Skeletal muscle tissue (tissue), 4 donors: Measurements from ENCODE around the gene RHOBTB3. TPM values are rescaled to one million over a fixed set of nuclear protein-coding genes. Genes with fewer than 3 reads are reported as not detected.

Experiments
- H3K27ac ChIP-seq: one replicate; pipeline ENCODE4 v1.7.0; 2013; ENCODE audit warnings: mild to moderate bottlenecking, low read depth, low read length, inconsistent platforms
- H3K27me3 ChIP-seq, 3 donors: one replicate each; pipeline ENCODE4 v1.7.0; 2013; ENCODE audit warnings: low read length in 3 of 3; ENCODE audit not compliant: control insufficient read depth in 3 of 3, insufficient read depth in 3 of 3
- H3K36me3 ChIP-seq, 3 donors: one replicate each; pipeline ENCODE4 v1.7.0; 2013; ENCODE audit warnings: low read length in 3 of 3; ENCODE audit not compliant: control insufficient read depth in 3 of 3, insufficient read depth in 3 of 3
- H3K4me1 ChIP-seq, 3 donors: one replicate each; pipeline ENCODE4 v1.7.0; 2013; ENCODE audit warnings: low read length in 3 of 3, mild to moderate bottlenecking in 3 of 3; ENCODE audit not compliant: control insufficient read depth in 3 of 3, insufficient read depth in 3 of 3
- H3K4me3 ChIP-seq, 3 donors: one replicate each; pipeline ENCODE4 v1.7.0; 2013; ENCODE audit warnings: low read length in 3 of 3
- H3K9ac ChIP-seq, 3 donors: one replicate each; pipeline ENCODE4 v1.7.0; 2013; ENCODE audit warnings: low read length in 3 of 3, mild to moderate bottlenecking in 3 of 3, moderate library complexity in 2 of 3, low read depth in 1 of 3
- H3K9me3 ChIP-seq, 3 donors: one replicate each; pipeline ENCODE4 v1.7.0; 2013; ENCODE audit warnings: low read length in 3 of 3; ENCODE audit not compliant: control insufficient read depth in 3 of 3
- total RNA-seq: library from RNA; depleted of rRNA; stranded (reverse); fragments of >200 nt; gene quantifications from one replicate; pipeline ENCODE4 v1.2.3, GENCODE V29; 2014
- donor health status: Osteomylitis.

Gene RHOBTB3
- total RNA-seq, 1 donor from 2014 or later, result 640 TPM

DNA sequence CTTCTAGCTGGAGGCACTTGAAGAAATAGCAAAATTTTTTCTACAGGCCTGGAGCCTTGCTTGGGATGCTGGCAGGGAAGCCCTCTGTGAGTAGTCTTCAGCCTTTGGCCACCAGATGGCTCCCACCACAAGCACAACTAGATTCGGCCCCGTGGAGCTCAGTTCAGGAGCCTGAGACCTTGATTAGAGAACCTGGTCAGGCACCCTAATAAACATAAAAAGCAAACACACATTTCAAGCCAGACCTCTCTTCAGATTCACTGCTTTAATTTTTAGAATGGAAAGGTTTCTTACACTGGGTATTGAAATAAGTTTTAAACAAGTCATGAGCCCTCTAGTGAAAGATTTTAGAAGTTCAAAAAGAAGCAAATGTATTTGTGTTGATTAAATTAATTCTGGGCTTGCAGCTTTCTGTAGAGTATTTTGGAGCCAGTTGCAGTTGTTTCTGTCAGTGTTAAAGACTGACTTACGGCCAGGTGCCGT lies 50.0 kb downstream of the RHOBTB3 start:
- Histone ChIP-seq H3K9me3 (no peaks in the 10 kb centered on the region), H3K27me3 (no peaks in the 10 kb centered on the region), H3K4me1 (peaks cover 12 to 43% (median 23%) of the 10 kb centered on the region in 3 donors), H3K36me3 (peaks cover 0 to 10% (median 7%) of the 10 kb centered on the region in 3 donors), H3K9ac (peak overlapping the region in 2 of 3 donors; percentile 1 to 27), H3K27ac (peak overlapping the region; percentile 38), H3K4me3 (no peak overlapping the region)

- Histone ChIP-seq H3K36me3 (peaks cover 0 to 10% (median 7%) of the 10 kb centered on the region in 3 donors), H3K9ac (no peak overlapping the region), H3K9me3 (no peaks in the 10 kb centered on the region), H3K4me1 (peaks cover 12 to 40% (median 23%) of the 10 kb centered on the region in 3 donors), H3K4me3 (no peak overlapping the region), H3K27ac (no peak overlapping the region), H3K27me3 (no peaks in the 10 kb centered on the region)
Measured at GRCh38 chr5:95782181-95782580, 51.0 kb downstream of the RHOBTB3 start.

DNA sequence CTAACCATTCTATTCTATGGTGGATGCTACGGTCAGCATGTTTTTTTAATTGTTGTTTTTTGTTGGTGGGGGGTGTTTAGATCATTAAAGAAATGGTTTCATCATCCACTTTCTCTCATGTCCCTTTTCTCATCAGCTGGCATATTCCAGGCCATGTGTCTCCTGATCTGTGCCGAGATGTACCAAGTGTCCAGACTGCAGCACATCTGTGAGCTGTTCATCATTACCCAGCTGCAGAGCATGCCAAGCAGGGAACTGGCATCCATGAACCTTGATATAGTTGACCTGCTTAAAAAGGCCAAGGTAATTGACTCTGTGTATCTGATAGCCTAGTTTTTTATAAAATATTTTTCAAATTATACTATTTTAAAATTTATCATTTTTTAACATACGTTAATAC lies 52.5 kb downstream of the RHOBTB3 start:
- H3K27me3 ChIP-seq, result no peaks in the 10 kb centered on the region
- no peaks in the 10 kb centered on the region for H3K9me3 ChIP-seq
- H3K4me3 ChIP-seq, result no peak overlapping the region
- no peak overlapping the region for H3K9ac ChIP-seq
- peaks cover 8 to 18% (median 10%) of the 10 kb centered on the region in 3 donors for H3K36me3 ChIP-seq
- no peak overlapping the region for H3K27ac ChIP-seq
- H3K4me1 ChIP-seq, result peaks cover 12 to 32% (median 23%) of the 10 kb centered on the region in 3 donors

- peaks cover 7 to 23% (median 23%) of the 10 kb centered on the region in 3 donors for H3K4me1 ChIP-seq
- peaks cover 8 to 21% (median 10%) of the 10 kb centered on the region in 3 donors for H3K36me3 ChIP-seq
Measured at GRCh38 chr5:95784514-95785302, 53.6 kb downstream of the RHOBTB3 start.

DNA sequence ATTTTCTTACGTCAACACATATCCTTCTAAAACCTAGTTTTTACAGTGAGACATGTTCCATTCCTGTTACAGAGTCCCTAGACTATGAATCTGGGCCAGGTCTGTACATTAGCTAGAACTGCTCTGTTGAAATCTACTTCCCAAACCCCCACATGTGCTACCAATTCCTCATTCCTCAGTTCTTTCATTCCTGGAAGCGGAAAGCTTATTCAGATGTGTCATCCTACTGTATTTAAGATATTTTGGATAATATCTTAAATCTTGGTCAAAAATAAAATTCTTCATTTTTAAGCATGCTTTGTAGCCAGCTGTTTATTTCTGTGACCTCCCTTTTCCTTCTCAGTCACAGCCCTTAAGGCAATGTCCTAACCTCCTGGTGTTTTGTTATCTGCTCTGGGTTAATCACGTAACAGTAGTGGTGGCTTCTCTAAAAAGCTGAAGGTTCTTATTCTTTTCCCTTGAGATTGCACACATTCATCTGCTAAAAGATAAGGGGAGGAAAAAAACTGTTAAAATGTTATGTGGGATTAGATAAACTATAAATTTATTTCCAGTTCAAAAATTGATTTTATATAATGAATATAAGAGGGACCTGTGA lies 55.8 kb downstream of the RHOBTB3 start:
- Histone ChIP-seq H3K36me3 (peaks cover 7 to 26% (median 20%) of the 10 kb centered on the region in 3 donors), H3K27ac (no peak overlapping the region), H3K9ac (no peak overlapping the region), H3K27me3 (no peaks in the 10 kb centered on the region), H3K9me3 (no peaks in the 10 kb centered on the region), H3K4me3 (no peak overlapping the region), H3K4me1 (peaks cover 4 to 11% (median 6%) of the 10 kb centered on the region in 3 donors)

More at GRCh38 chr5:95784514-95785302, 53.6 kb downstream of the RHOBTB3 start:
- Histone ChIP-seq H3K9me3 (no peaks in the 10 kb centered on the region), H3K27ac (no peak overlapping the region), H3K27me3 (no peaks in the 10 kb centered on the region), H3K4me3 (no peak overlapping the region), H3K9ac (no peak overlapping the region)

GRCh38 chr5:95788493-95788892 lies 57.4 kb downstream of the RHOBTB3 start:
- Histone ChIP-seq H3K36me3 (peaks cover 7 to 32% (median 20%) of the 10 kb centered on the region in 3 donors), H3K9ac (no peak overlapping the region), H3K27me3 (no peaks in the 10 kb centered on the region), H3K4me3 (no peak overlapping the region), H3K9me3 (no peaks in the 10 kb centered on the region), H3K27ac (no peak overlapping the region), H3K4me1 (peaks cover 4 to 11% (median 6%) of the 10 kb centered on the region in 3 donors)

DNA sequence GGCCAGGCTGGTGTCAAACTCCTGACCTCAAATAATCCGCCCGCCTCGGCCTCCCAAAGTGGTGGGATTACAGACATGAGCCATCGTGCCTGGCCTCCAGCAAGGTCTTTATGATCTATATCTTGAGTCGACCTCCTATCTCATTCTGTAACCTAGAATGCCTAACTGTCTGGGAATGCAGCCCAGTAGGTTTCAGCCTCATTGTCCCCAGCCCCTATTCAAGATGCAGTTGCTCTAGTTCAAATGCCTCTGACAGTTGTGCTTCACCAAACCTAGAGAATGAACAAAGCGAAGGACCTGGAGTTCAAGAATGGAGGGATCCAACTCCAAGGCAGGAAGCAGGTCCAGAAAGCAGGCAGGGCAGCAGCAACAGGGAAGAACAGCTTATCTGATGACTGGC lies 60.6 kb downstream of the RHOBTB3 start:
- Histone ChIP-seq H3K4me1 (no peaks in the 10 kb centered on the region), H3K27me3 (no peaks in the 10 kb centered on the region), H3K4me3 (no peak overlapping the region), H3K27ac (no peak overlapping the region), H3K9me3 (no peaks in the 10 kb centered on the region), H3K9ac (no peak overlapping the region), H3K36me3 (peaks cover 12 to 34% (median 25%) of the 10 kb centered on the region in 3 donors)

DNA sequence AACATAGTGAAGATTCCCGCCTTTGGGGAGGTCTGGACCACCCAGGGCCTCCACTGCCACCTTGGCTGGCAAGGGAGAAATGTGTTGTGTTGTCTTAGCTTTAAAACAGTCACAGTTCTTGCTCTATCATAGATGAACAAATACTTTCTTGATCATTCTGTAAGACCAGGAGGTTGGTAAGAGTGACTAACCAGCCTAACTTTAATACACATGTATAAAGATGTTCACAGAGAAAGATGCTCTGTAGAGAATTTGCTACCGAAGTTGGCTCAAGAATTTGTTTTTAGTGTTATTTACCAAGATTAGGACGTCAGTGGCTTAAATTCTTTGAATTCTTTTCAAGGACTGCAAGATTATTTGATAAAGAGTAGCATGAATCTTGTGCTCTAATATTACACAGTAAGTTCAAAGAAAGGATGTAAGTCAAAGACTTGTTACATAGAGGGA lies 63.0 kb downstream of the RHOBTB3 start:
- no peaks in the 10 kb centered on the region for H3K4me1 ChIP-seq
- peaks cover 8 to 31% (median 16%) of the 10 kb centered on the region in 3 donors for H3K36me3 ChIP-seq
- no peak overlapping the region for H3K4me3 ChIP-seq
- H3K9me3 ChIP-seq, result no peaks in the 10 kb centered on the region
- no peak overlapping the region for H3K9ac ChIP-seq
- H3K27ac ChIP-seq, result no peak overlapping the region
- no peaks in the 10 kb centered on the region for H3K27me3 ChIP-seq

DNA sequence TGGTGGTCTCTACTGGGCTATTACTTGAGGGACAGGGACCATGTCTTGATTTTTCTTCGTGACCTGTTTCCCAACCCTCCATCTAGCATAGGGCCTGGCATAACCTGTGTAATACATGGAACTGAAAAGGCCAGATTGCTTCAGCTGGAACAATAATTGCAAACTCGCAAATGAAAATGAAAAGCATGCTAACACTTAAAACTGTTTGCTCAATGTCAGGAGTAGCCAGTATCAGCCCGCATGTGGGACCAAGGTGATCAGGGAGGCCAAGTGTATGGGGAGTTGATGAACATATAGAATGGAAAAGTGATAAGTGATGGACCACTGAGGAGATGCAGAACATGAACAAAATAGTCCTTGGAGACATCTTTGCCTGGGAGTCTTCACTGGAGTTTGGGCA lies 66.2 kb downstream of the RHOBTB3 start:
- H3K9me3 ChIP-seq, result no peaks in the 10 kb centered on the region
- no peaks in the 10 kb centered on the region for H3K4me1 ChIP-seq
- H3K36me3 ChIP-seq, result peaks cover 5 to 17% (median 5%) of the 10 kb centered on the region in 3 donors
- no peak overlapping the region for H3K4me3 ChIP-seq
- H3K27ac ChIP-seq, result no peak overlapping the region
- H3K9ac ChIP-seq, result no peak overlapping the region
- H3K27me3 ChIP-seq, result no peaks in the 10 kb centered on the region

DNA sequence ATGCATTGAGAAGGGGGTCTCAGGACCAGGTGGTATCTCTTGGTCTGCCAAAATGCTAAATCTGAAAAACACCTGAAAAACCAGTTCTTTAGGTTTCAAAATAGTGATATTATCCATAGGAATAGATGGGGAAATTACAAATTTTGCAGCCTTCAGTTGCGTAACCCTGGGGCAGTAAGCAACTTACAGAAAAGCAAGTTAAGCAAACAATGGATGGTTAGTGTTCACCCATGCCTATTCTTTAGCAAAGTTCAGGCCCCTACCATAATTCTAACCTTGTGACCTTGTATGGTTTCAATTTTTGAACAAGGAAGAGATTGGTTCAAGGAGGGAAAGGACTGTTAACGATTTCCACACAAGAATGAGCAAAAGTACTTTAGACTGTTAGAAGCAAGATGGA lies 66.9 kb downstream of the RHOBTB3 start:
- Histone ChIP-seq H3K9ac (no peak overlapping the region), H3K27ac (no peak overlapping the region), H3K36me3 (peaks cover 5 to 15% (median 5%) of the 10 kb centered on the region in 3 donors), H3K4me1 (peaks cover under 1 to 4% (median 3%) of the 10 kb centered on the region in 3 donors), H3K4me3 (no peak overlapping the region), H3K27me3 (no peaks in the 10 kb centered on the region), H3K9me3 (no peaks in the 10 kb centered on the region)
